ENCODE data around the gene RNF121.

- no peak for TF ChIP-seq CTCF (IDR thresholded peaks at IDR 0.05; ENCODE audit: low read depth, low read length, poor library complexity, severe bottlenecking)
- no peak for TF ChIP-seq EZH2phosphoT487 (IDR thresholded peaks at IDR 0.05; ENCODE audit: borderline replicate concordance, low read length)
Measured at GRCh38 chr11:71928737-71929443, at the start of gene RNF121.

All from DOHH2 (cell line).